OCI-LY7 (cell line): ENCODE results near the gene ANKRD30A.
"Not testable (repeated sequence)": the region's sequence is repeated elsewhere in the genome, so short reads cannot be mapped to it uniquely, and the experiment has no call there.

ENCODE experiments used
- CTCF ChIP-seq: fragments of 200-600 bp; sonication (generic); conservative IDR thresholded peaks from 2 replicates; pipeline ENCODE4 v1.5.1; 2014; ENCODE audit warnings: mild to moderate bottlenecking, antibody characterized with exemption, low read length, moderate library complexity, mixed read lengths
- EZH2phosphoT487 ChIP-seq: fragments of 200-600 bp; sonication (generic); IDR thresholded peaks from 2 replicates; pipeline ENCODE4 v1.6.1; 2018; ENCODE audit warnings: low read depth, borderline replicate concordance, mild to moderate bottlenecking, mixed run types, antibody characterized with exemption, low read length, moderate library complexity, mixed read lengths

- TF ChIP-seq EZH2phosphoT487, CTCF: not testable (repeated sequence)
These were observed 52.9 kb downstream of the ANKRD30A start for GRCh38 chr10:37178296-37178695.
